Measurements from ENCODE around the gene C5orf47.

C5orf47 gene

DNA sequence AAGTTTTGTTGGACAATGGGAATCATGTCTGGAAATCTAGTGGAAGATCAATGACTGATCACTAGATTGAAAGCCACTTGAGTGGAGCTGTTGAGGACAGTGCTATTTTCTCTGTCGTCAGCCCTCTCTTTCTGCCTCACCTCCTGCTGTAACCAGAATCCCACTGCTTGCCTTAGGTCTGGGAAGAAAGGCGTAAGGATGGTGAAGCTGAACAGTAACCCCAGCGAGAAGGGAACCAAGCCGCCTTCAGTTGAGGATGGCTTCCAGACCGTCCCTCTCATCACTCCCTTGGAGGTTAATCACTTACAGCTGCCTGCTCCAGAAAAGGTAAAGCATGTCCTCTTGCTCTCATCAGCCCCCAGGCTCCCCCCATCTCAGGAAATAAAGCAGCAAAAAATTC lies 57.6 kb downstream of the C5orf47 start:
- Histone ChIP-seq H3K4me1 (ENCODE audit: insufficient read depth, poor library complexity, severe bottlenecking) (no peaks in the 10 kb centered on the region), H3K36me3 (ENCODE audit: low read depth) (no peaks in the 10 kb centered on the region), H3K9me3 (ENCODE audit: severe bottlenecking) (no peaks in the 10 kb centered on the region), H3K4me3 (ENCODE audit: severe bottlenecking) (no peak overlapping the region), H3K27me3 (ENCODE audit: insufficient read depth, poor library complexity, severe bottlenecking) (no peaks in the 10 kb centered on the region), H3K27ac (ENCODE audit: poor library complexity, severe bottlenecking) (no peak overlapping the region)
- ATAC-seq (ENCODE audit: low read depth) (no peak), DNase-seq (ENCODE audit: low spot score) (no peak)
- TF ChIP-seq, protein P1, sequence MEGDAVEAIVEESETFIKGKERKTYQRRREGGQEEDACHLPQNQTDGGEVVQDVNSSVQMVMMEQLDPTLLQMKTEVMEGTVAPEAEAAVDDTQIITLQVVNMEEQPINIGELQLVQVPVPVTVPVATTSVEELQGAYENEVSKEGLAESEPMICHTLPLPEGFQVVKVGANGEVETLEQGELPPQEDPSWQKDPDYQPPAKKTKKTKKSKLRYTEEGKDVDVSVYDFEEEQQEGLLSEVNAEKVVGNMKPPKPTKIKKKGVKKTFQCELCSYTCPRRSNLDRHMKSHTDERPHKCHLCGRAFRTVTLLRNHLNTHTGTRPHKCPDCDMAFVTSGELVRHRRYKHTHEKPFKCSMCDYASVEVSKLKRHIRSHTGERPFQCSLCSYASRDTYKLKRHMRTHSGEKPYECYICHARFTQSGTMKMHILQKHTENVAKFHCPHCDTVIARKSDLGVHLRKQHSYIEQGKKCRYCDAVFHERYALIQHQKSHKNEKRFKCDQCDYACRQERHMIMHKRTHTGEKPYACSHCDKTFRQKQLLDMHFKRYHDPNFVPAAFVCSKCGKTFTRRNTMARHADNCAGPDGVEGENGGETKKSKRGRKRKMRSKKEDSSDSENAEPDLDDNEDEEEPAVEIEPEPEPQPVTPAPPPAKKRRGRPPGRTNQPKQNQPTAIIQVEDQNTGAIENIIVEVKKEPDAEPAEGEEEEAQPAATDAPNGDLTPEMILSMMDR (IDR thresholded peaks at IDR 0.05; ENCODE audit: poor library complexity, severe bottlenecking): no peak

DNA sequence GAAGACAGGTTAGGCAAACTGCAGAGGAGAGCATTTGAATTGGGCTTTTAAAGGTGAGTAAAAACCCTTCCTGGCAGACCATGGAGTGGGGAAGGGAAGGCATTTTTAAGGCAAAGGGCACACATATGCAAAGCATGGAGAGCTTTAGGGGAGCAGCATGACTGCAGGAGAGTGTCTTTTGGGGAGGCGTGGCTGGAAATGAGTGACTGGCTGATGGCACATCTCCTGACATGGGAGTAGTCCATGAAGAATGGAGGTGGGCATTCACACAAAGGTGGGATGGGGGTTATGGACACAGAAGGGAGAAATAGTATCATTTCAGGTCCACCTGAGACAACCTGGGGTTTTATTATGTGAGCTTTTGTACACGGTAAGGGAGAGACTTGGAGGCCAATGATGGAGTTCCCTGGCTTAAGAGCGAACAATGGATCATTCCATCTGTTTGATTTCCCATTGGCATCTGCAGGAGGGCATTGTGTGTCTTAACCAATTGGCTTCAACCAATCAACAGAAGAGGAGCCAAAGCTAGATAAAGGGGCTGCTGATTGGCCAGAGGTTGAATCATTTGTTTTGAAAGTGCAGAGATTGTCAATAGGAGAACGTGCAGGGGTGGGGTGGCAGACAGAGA lies 58.6 kb downstream of the C5orf47 start:
- Histone ChIP-seq H3K9me3 (ENCODE audit: severe bottlenecking) (no peaks in the 10 kb centered on the region), H3K27ac (ENCODE audit: poor library complexity, severe bottlenecking) (no peak overlapping the region), H3K4me1 (ENCODE audit: insufficient read depth, poor library complexity, severe bottlenecking) (no peaks in the 10 kb centered on the region), H3K36me3 (ENCODE audit: low read depth) (no peaks in the 10 kb centered on the region), H3K4me3 (ENCODE audit: severe bottlenecking) (no peak overlapping the region), H3K27me3 (ENCODE audit: insufficient read depth, poor library complexity, severe bottlenecking) (no peaks in the 10 kb centered on the region)
- no peak for ATAC-seq (ENCODE audit: low read depth)
- TF ChIP-seq, protein P1 (IDR thresholded peaks at IDR 0.05; ENCODE audit: poor library complexity, severe bottlenecking): no peak
- DNase-seq (ENCODE audit: low spot score): no peak

DNA sequence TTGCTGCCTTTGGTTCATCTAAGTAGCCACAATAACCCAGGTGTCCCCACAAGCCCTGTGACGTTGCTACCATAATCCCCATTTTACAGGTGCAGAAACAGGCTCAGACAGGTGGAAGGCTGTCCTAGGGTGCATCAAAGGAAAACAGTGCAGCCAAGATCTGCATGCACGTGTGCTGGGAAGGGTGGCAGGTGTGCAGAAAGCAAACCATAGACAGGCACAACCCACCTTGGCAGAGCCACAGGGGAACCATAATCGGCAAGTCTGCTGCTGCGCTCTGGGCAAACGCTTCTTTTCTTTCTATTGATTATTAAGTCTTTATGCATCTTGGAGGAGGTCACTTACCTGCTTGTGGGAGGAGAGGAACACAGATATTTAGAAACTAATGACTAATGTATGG lies 63.7 kb downstream of the C5orf47 start:
- DNase-seq (ENCODE audit: low spot score) (no peak), ATAC-seq (ENCODE audit: low read depth) (no peak)
- TF ChIP-seq, protein P1 (IDR thresholded peaks at IDR 0.05; ENCODE audit: poor library complexity, severe bottlenecking): no peak

DNA sequence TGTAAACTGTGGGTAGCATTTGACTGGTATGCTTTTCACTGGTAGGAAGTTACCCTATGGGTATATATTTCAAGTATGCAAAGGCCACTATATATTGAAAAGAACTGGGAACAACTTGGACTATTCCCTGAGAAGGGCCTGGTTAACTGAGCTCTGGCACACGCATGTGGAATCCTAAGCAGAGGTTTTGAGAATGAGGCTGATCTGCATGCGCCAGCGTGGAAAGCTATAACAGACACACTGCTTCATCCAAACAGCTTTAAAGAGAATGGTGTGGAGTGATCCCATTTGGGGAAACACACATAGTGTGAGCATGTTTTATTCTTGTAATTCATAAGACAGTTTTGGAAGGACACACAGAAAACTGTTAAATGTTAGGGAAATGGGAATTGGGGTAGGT lies 64.9 kb downstream of the C5orf47 start:
- Histone ChIP-seq H3K36me3 (ENCODE audit: low read depth) (no peaks in the 10 kb centered on the region), H3K27me3 (ENCODE audit: insufficient read depth, poor library complexity, severe bottlenecking) (peaks cover 5% of the 10 kb centered on the region), H3K9me3 (ENCODE audit: severe bottlenecking) (no peaks in the 10 kb centered on the region), H3K27ac (ENCODE audit: poor library complexity, severe bottlenecking) (no peak overlapping the region), H3K4me1 (ENCODE audit: insufficient read depth, poor library complexity, severe bottlenecking) (no peaks in the 10 kb centered on the region), H3K4me3 (ENCODE audit: severe bottlenecking) (no peak overlapping the region)
- DNase-seq (ENCODE audit: low spot score) (no peak), ATAC-seq (ENCODE audit: low read depth) (no peak)
- TF ChIP-seq, protein P1 (IDR thresholded peaks at IDR 0.05; ENCODE audit: poor library complexity, severe bottlenecking): no peak

More for the DNA sequence above, 63.7 kb downstream of the C5orf47 start:
- no peaks in the 10 kb centered on the region for H3K27me3 ChIP-seq (ENCODE audit: insufficient read depth, poor library complexity, severe bottlenecking)
- H3K27ac ChIP-seq (ENCODE audit: poor library complexity, severe bottlenecking): no peak overlapping the region
- H3K36me3 ChIP-seq (ENCODE audit: low read depth): no peaks in the 10 kb centered on the region
- H3K4me1 ChIP-seq (ENCODE audit: insufficient read depth, poor library complexity, severe bottlenecking): no peaks in the 10 kb centered on the region
- H3K4me3 ChIP-seq (ENCODE audit: severe bottlenecking): no peak overlapping the region
- no peaks in the 10 kb centered on the region for H3K9me3 ChIP-seq (ENCODE audit: severe bottlenecking)
